Heart right ventricle (tissue), 16 donors: ENCODE measurements around the gene LRRC2. TPM values are rescaled to one million over a fixed set of nuclear protein-coding genes. Genes with fewer than 3 reads are reported as not detected.

Experiments
- ATAC-seq, 8 donors: fragments of 200-7000 bp; cut with Tn5 transposase; one replicate each; pipeline ENCODE4 v1.9.1; 2020; ENCODE audit warnings: mild to moderate bottlenecking in 8 of 8, moderate library complexity in 8 of 8, moderate number of reproducible peaks in 1 of 8
- DNase-seq, 2 donors: peaks; one replicate each; pipeline ENCODE4 v3.0.0-alpha.2; 2020
- H3K27ac ChIP-seq, 10 donors: fragments of 200-600 bp; sonication (generic) in 2 of 10; one replicate each; pipeline versions ENCODE4 v1.5.0 to v1.8.0; 2020 to 2022; ENCODE audit warnings: mild to moderate bottlenecking in 3 of 10
- H3K27me3 ChIP-seq, 7 donors: fragments of 200-600 bp; one replicate each; pipeline ENCODE4 v1.8.0; 2021 to 2022; ENCODE audit warnings: mild to moderate bottlenecking in 2 of 7
- H3K36me3 ChIP-seq, 9 donors: fragments of 200-600 bp; sonication (generic) in 1 of 9; one replicate each; pipeline versions ENCODE4 v1.5.0 to v1.8.0; 2020 to 2022; ENCODE audit warnings: mild to moderate bottlenecking in 2 of 9
- H3K4me1 ChIP-seq, 9 donors: fragments of 200-600 bp; sonication (generic) in 1 of 9; one replicate each; pipeline versions ENCODE4 v1.5.0 to v1.8.0; 2020 to 2022; ENCODE audit warnings: mild to moderate bottlenecking in 4 of 9
- H3K4me3 ChIP-seq, 10 donors: fragments of 200-600 bp; sonication (generic) in 2 of 10; one replicate each; pipeline versions ENCODE4 v1.5.0 to v1.8.0; 2020 to 2022; ENCODE audit warnings: mild to moderate bottlenecking in 7 of 10, moderate library complexity in 2 of 10
- H3K9me3 ChIP-seq, 11 donors: fragments of 200-600 bp in 10 of 11; sonication (generic) in 2 of 11; one replicate each; pipeline versions ENCODE4 v1.5.0 to v1.8.0; 2013 to 2022; ENCODE audit warnings: mild to moderate bottlenecking in 2 of 11, control low read depth in 1 of 11, moderate library complexity in 1 of 11
- CTCF ChIP-seq, 9 donors: fragments of 200-600 bp; sonication (generic) in 2 of 9; IDR thresholded peaks; one replicate each; pipeline versions ENCODE4 v1.5.0 to v1.8.0; 2021 to 2022; ENCODE audit warnings: antibody characterized with exemption in 9 of 9, mild to moderate bottlenecking in 5 of 9, moderate library complexity in 1 of 9
- WGBS, 2 donors: extraction: QIAGEN DNeasy Blood & Tissue Kit; methylation state at CpG; one replicate each; pipeline ENCODE4 v1.1.7; 2013; ENCODE audit warnings: inconsistent platforms in 1 of 2; 5-methylcytosine and 5-hydroxymethylcytosine counted together
- intact Hi-C, 10 donors: fragments of 100-400 bp; cut with DNase I; formaldehyde crosslinking; loops; one replicate each; pipeline versions ENCODE4 v1.11.1 to v1.14.2; 2022
- polyA plus RNA-seq, 2 donors: library from polyadenylated mRNA; stranded (reverse); fragments of 200-250 nt; gene quantifications; one replicate each; pipeline ENCODE4 v1.2.3, GENCODE V29; 2013
- total RNA-seq, 10 donors: library from RNA; stranded (reverse); fragmentation: NEBNext Ultra II Directional in 3 of 10; extraction: Animal tissue kit (Norgen Biotek cat#: 25700) in 3 of 10; gene quantifications; one replicate each; pipeline versions ENCODE4 v1.2.1 to v1.2.4, GENCODE V29; 2021 to 2023
- donor health status: Arrhythmogenic right ventricular cardiomyopathy.
- donor health status: ischemic (EF 13 %, LVEDD 7.1; RV severe dilation, severe dysfunction).
- donor health status: healthy with polysubstance abuse.
- donor health status: DM: no; HTN: yes; CAD: no.
- donor health status: DM: no; HTN: no; CAD: no.
- donor health status: ischemic (EF 25% LVEDD 6.9; RV normal size, moderate dysfunction).
- donor health status: ischemic (EF 25% LVEDD 5.7; RV mildly dilated, moderate dysfunction).
- donor health status: healthy.
- donor health status: DM: yes; HTN: yes; CAD: no.
- donor health status: Ischemic cardiomyopathy.
- donor health status: ischemic (EF 35%, LVEDD 5.7; RV mildly dilated, moderate dysfunction).
- donor health status: nonischemic (EF 11% LVEDD 7.7; RV severe dilation, severe dysfunction).
- donor health status: DM: yes; HTN: yes; CAD: no.
- donor health status: PGD.
- donor health status: ischemic (EF 29% LVEDD 5.4; RV normal size, mild dysfunction).
- donor health status: nonischemic (EF 23%, LVEDD 6.1; RV moderate dilation, normal function).

LRRC2 gene
- total and polyA plus RNA-seq, 12 donors, result 10.7 to 163 (median 125) TPM

- peaks cover 0 to 27% (median 0%) of the 10 kb centered on the region in 7 donors for H3K27me3 ChIP-seq
- ATAC-seq, result peak; percentile 53 to 87 (median 79)
- TF ChIP-seq CTCF (IDR thresholded peaks at IDR 0.05), result no peak
- peaks cover 0 to 9% (median 0%) of the 10 kb centered on the region in 11 donors for H3K9me3 ChIP-seq
- H3K4me1 ChIP-seq, result peaks cover 0 to 57% (median 22%) of the 10 kb centered on the region in 9 donors
- 45 to 65% methylated on average over 5 of the region's 5 CpGs for WGBS, 2 donors
- intact Hi-C loops, result loop anchor here in 4 of 10 donors (5.0 to 10.0 kb wide), 5 partner anchors 63 to 130 kb away; partner anchors contain the start of gene ALS2CL (in 1 of the 4)
- peak; percentile 36 to 81 for DNase-seq
- H3K36me3 ChIP-seq, result no peaks in the 10 kb centered on the region
- H3K27ac ChIP-seq, result peak overlapping the region; percentile 84 to 98 (median 92)
- peak overlapping the region; percentile 43 to 77 (median 66) for H3K4me3 ChIP-seq
These were observed 1.7 kb downstream of the LRRC2 start for GRCh38 chr3:46564190-46565021.

GRCh38 chr3:46561951-46562350 lies 4.2 kb downstream of the LRRC2 start:
- H3K9me3 ChIP-seq, result peaks cover 0 to 6% (median 0%) of the 10 kb centered on the region in 11 donors
- 90 to 94% methylated on average over 1 of the region's 1 CpG for WGBS, 2 donors
- H3K4me3 ChIP-seq, result no peak overlapping the region
- intact Hi-C loops, result loop anchor here in 4 of 10 donors (5.0 to 10.0 kb wide), 5 partner anchors 65 to 133 kb away; partner anchors contain the start of gene ALS2CL (in 1 of the 4)
- H3K36me3 ChIP-seq, result no peaks in the 10 kb centered on the region
- H3K27me3 ChIP-seq, result peaks cover 0 to 27% (median 0%) of the 10 kb centered on the region in 7 donors
- peaks cover 3 to 80% (median 37%) of the 10 kb centered on the region in 9 donors for H3K4me1 ChIP-seq
- H3K27ac ChIP-seq, result peak overlapping the region in 9 of 10 donors; percentile 59 to 98 (median 86)
- DNase-seq (no peak), ATAC-seq (no peak)
- TF ChIP-seq CTCF (IDR thresholded peaks at IDR 0.05), result no peak

GRCh38 chr3:46561511-46561910 lies 4.6 kb downstream of the LRRC2 start:
- no peak for TF ChIP-seq CTCF (IDR thresholded peaks at IDR 0.05)
- DNase-seq (peak; percentile 27 to 48), ATAC-seq (peak in 7 of 8 donors; percentile 7 to 43 (median 20))
- no peaks in the 10 kb centered on the region for H3K36me3 ChIP-seq
- peaks cover 0 to 6% (median 0%) of the 10 kb centered on the region in 11 donors for H3K9me3 ChIP-seq
- 54 to 72% methylated on average over 2 of the region's 2 CpGs for WGBS, 2 donors
- H3K4me3 ChIP-seq, result no peak overlapping the region
- peak overlapping the region; percentile 31 to 98 (median 82) for H3K27ac ChIP-seq
- intact Hi-C loops, result loop anchor here in 4 of 10 donors (5.0 to 10.0 kb wide), 5 partner anchors 66 to 133 kb away; partner anchors contain the start of gene ALS2CL (in 1 of the 4)
- peaks cover 3 to 77% (median 36%) of the 10 kb centered on the region in 9 donors for H3K4me1 ChIP-seq
- H3K27me3 ChIP-seq, result peaks cover 0 to 22% (median 0%) of the 10 kb centered on the region in 7 donors

- Histone ChIP-seq H3K9me3 (peaks cover 0 to 6% (median 0%) of the 10 kb centered on the region in 11 donors), H3K27me3 (peaks cover 0 to under 1% (median 0%) of the 10 kb centered on the region in 7 donors), H3K4me1 (peaks cover 3 to 67% (median 26%) of the 10 kb centered on the region in 9 donors), H3K4me3 (peak overlapping the region in 7 of 10 donors; percentile 24 to 63 (median 41)), H3K27ac (peak overlapping the region in 9 of 10 donors; percentile 22 to 98 (median 77)), H3K36me3 (no peaks in the 10 kb centered on the region)
- DNase-seq, result no peak
- TF ChIP-seq CTCF (IDR thresholded peaks at IDR 0.05), result no peak
- ATAC-seq, result no peak
- intact Hi-C loops, result loop anchor here in 6 of 10 donors (2.0 to 5.0 kb wide), 4 partner anchors 67 to 73 kb away; no protein-coding TSS in a partner anchor
- 60 to 67% methylated on average over 4 of the region's 4 CpGs for WGBS, 2 donors
These were observed 6.9 kb downstream of the LRRC2 start for GRCh38 chr3:46559091-46559704.
